HCT116 (cell line): ENCODE measurements around the gene TUB. TPM values are rescaled to one million over a fixed set of nuclear protein-coding genes. Genes with fewer than 3 reads are reported as not detected.

Source experiments
- ATAC-seq: fragments of 200-7000 bp; cut with Tn5 transposase; 2 replicates; pipeline ENCODE4 v1.9.1; 2020; ENCODE audit warnings: mild to moderate bottlenecking, moderate library complexity
- BruUV-seq: library from RNA; stranded (reverse); fragments of 400-500 nt; replicated peaks from 2 replicates; lab custom pipeline; 2021; lab: Mats Ljungman, UMichigan
- CTCF ChIA-PET: fragments of 300-600 bp; sonication (Branson Sonifier 250); formaldehyde crosslinking; loops from one replicate; lab custom pipeline; 2021; ENCODE audit warnings: antibody characterized with exemption; lab: Charles Lee
- POLR2A ChIA-PET: fragments of 300-600, 350-600 bp; sonication (Branson Sonifier 250); formaldehyde crosslinking; loops from one replicate; lab custom pipeline; 2021; ENCODE audit warnings: antibody characterized with exemption; lab: Charles Lee
- RAD21 ChIA-PET, 2 experiments: fragments of 300-600 bp; sonication (Branson Sonifier 250); formaldehyde crosslinking; loops; one replicate each; lab custom pipeline; 2023; ENCODE audit warnings: low total read pairs in 2 of 2; ENCODE audit not compliant: uncharacterized antibody in 2 of 2, unreplicated experiment in 2 of 2, low non-redundant PET in 1 of 2; lab: Charles Lee
- DNase-seq: peaks from one replicate; pipeline ENCODE4 v3.0.0-alpha.2; 2010; ENCODE audit warnings: low read depth, low spot score
- H2AFZ ChIP-seq: fragments of 200-600 bp; shearing (Covaris generic), sonication (generic); 2 replicates; pipeline ENCODE4 v1.6.1; 2017; ENCODE audit warnings: low read depth, mixed run types, mixed read lengths, antibody characterized with exemption, low read length; ENCODE audit not compliant: poor library complexity, severe bottlenecking
- H3K27ac ChIP-seq: 2 replicates; pipeline ENCODE4 v1.5.1; 2012; ENCODE audit warnings: low read depth, low read length
- H3K27me3 ChIP-seq: fragments of 200-600 bp; sonication (generic); 2 replicates; pipeline ENCODE4 v1.6.1; 2016; ENCODE audit warnings: mixed run types, low read length, mixed read lengths; ENCODE audit not compliant: insufficient read depth
- H3K36me3 ChIP-seq, 2 experiments: fragments of 200-500 bp in 1 of 2; fragments of 200-600 bp in 1 of 2; sonication (Bioruptor generic) in 1 of 2; sonication (generic) in 1 of 2; 2 replicates each; pipeline versions ENCODE4 v1.5.1 to v1.6.1; 2014 to 2016; ENCODE audit warnings: low read length in 2 of 2, inconsistent platforms in 1 of 2, mixed read lengths in 1 of 2, mixed run types in 1 of 2; ENCODE audit not compliant: insufficient read depth in 2 of 2, control insufficient read depth in 1 of 2
- H3K4me1 ChIP-seq, 2 experiments: fragments of 200-600 bp in 1 of 2; sonication (generic) in 1 of 2; 2 replicates each; pipeline versions ENCODE4 v1.5.1 to v1.6.1; 2012 to 2017; ENCODE audit warnings: low read length in 2 of 2, inconsistent platforms in 1 of 2, mild to moderate bottlenecking in 1 of 2, mixed read lengths in 1 of 2, mixed run types in 1 of 2, moderate library complexity in 1 of 2; ENCODE audit not compliant: insufficient read depth in 2 of 2, control insufficient read depth in 1 of 2
- H3K4me2 ChIP-seq: fragments of 200-600 bp; sonication (generic); 2 replicates; pipeline ENCODE4 v1.6.1; 2017; ENCODE audit warnings: mixed run types, low read length, mixed read lengths
- H3K4me3 ChIP-seq, 2 experiments: fragments of 200-600 bp in 1 of 2; sonication (generic) in 1 of 2; replicated peaks in 1 of 2; 2 replicates each; pipeline ENCODE4 v1.5.1; 2011 to 2016; ENCODE audit warnings: low read length in 2 of 2, control low read depth in 1 of 2, low read depth in 1 of 2, mild to moderate bottlenecking in 1 of 2, mixed read lengths in 1 of 2, mixed run types in 1 of 2
- H3K79me2 ChIP-seq: fragments of 200-600 bp; sonication (generic); 2 replicates; pipeline ENCODE4 v1.6.1; 2017; ENCODE audit warnings: mild to moderate bottlenecking, mixed run types, low read length, moderate library complexity, mixed read lengths; ENCODE audit not compliant: insufficient read depth
- H3K9ac ChIP-seq: fragments of 200-600 bp; sonication (generic); 2 replicates; pipeline ENCODE4 v1.6.1; 2016; ENCODE audit warnings: low read length, mixed read lengths
- H3K9me2 ChIP-seq: fragments of 200-600 bp; sonication (generic), shearing (Covaris generic); 2 replicates; pipeline ENCODE4 v1.6.1; 2017; ENCODE audit warnings: mixed run types, mild to moderate bottlenecking, moderate library complexity; ENCODE audit not compliant: insufficient read depth
- H3K9me3 ChIP-seq, 2 experiments: fragments of 200-500 bp in 1 of 2; fragments of 200-600 bp in 1 of 2; sonication (Bioruptor generic) in 1 of 2; sonication (generic) in 1 of 2; 2 replicates each; pipeline ENCODE4 v1.6.1; 2014 to 2017; ENCODE audit warnings: low read length in 2 of 2, mixed read lengths in 2 of 2, inconsistent platforms in 1 of 2, low read depth in 1 of 2, mild to moderate bottlenecking in 1 of 2, mixed run types in 1 of 2, moderate library complexity in 1 of 2; ENCODE audit not compliant: control insufficient read depth in 1 of 2, insufficient read depth in 1 of 2
- H4K20me1 ChIP-seq: fragments of 200-600 bp; sonication (generic), shearing (Covaris generic); 2 replicates; pipeline ENCODE4 v1.6.1; 2017; ENCODE audit warnings: mixed run types, mild to moderate bottlenecking, moderate library complexity; ENCODE audit not compliant: insufficient read depth
- CBX3 ChIP-seq: IDR thresholded peaks from 2 replicates; pipeline ENCODE4 v1.6.1; 2012; ENCODE audit warnings: low read depth
- CEBPB ChIP-seq: IDR thresholded peaks from 2 replicates; pipeline ENCODE4 v1.6.1; 2012; ENCODE audit warnings: low read depth
- ELF1 ChIP-seq: IDR thresholded peaks from 2 replicates; pipeline ENCODE4 v1.6.1; 2012; ENCODE audit warnings: low read depth, borderline replicate concordance
- EZH2phosphoT487 ChIP-seq: fragments of 200-600 bp; IDR thresholded peaks from 2 replicates; pipeline ENCODE4 v1.6.1; 2018; ENCODE audit warnings: antibody characterized with exemption, borderline replicate concordance
- FOSL1 ChIP-seq: IDR thresholded peaks from 2 replicates; pipeline ENCODE4 v1.6.1; 2012; ENCODE audit warnings: low read depth
- JUND ChIP-seq: IDR thresholded peaks from 2 replicates; pipeline ENCODE4 v1.6.1; 2012
- POLR2A ChIP-seq: IDR thresholded peaks from 2 replicates; pipeline ENCODE4 v1.7.0; 2011; ENCODE audit warnings: borderline replicate concordance; ENCODE audit not compliant: insufficient read depth, insufficient read length; ENCODE audit errors: extremely low read depth
- RAD21 ChIP-seq: IDR thresholded peaks from 2 replicates; pipeline ENCODE4 v1.6.1; 2012; ENCODE audit warnings: low read depth, mild to moderate bottlenecking
- SIN3A ChIP-seq: IDR thresholded peaks from 2 replicates; pipeline ENCODE4 v1.6.1; 2012; ENCODE audit warnings: low read depth
- SP1 ChIP-seq: IDR thresholded peaks from 2 replicates; pipeline ENCODE4 v1.6.1; 2012; ENCODE audit warnings: low read depth
- SRF ChIP-seq: IDR thresholded peaks from 2 replicates; pipeline ENCODE4 v1.6.1; 2012; ENCODE audit warnings: low read depth
- YY1 ChIP-seq: IDR thresholded peaks from 2 replicates; pipeline ENCODE4 v1.6.1; 2011; ENCODE audit warnings: low read length, low read depth, moderate library complexity, mild to moderate bottlenecking; ENCODE audit not compliant: insufficient replicate concordance; ENCODE audit errors: extremely low read depth
- ZFX ChIP-seq: fragments of 450-650 bp; IDR thresholded peaks from 2 replicates; pipeline ENCODE4 v1.6.1; 2017
- ZNF274 ChIP-seq: fragments of 200-500 bp; sonication (Bioruptor generic); IDR thresholded peaks from 2 replicates; pipeline ENCODE4 v1.6.1; 2014; ENCODE audit warnings: mild to moderate bottlenecking, low read depth, low read length, inconsistent platforms
- intact Hi-C: fragments of 100-400 bp; cut with micrococcal nuclease; formaldehyde crosslinking; loops from 2 replicates; pipeline ENCODE4 v1.10.0; 2022
- total RNA-seq: library from RNA; stranded (reverse); gene quantifications from one replicate; pipeline ENCODE4 v1.2.1, GENCODE V29; 2021; ENCODE audit not compliant: unreplicated experiment
- TF ChIP-seq, protein P1 (sequence below): IDR thresholded peaks from 2 replicates; pipeline ENCODE4 v1.6.1; 2012
- TF ChIP-seq, protein P2 (sequence below): IDR thresholded peaks from 2 replicates; pipeline ENCODE4 v1.6.1; 2012
- TF ChIP-seq, protein P3 (sequence below), 3 experiments: fragments of 200-600 bp in 1 of 3; sonication (generic) in 1 of 3; IDR thresholded peaks in 2 of 3; conservative IDR thresholded peaks in 1 of 3; 2 replicates each; pipeline ENCODE4 v1.5.1; 2012 to 2017; ENCODE audit warnings: low read depth in 2 of 3, low read length in 2 of 3, antibody characterized with exemption in 1 of 3, borderline replicate concordance in 1 of 3, control low read depth in 1 of 3, mild to moderate bottlenecking in 1 of 3, mixed read lengths in 1 of 3, mixed run types in 1 of 3, moderate library complexity in 1 of 3; ENCODE audit not compliant: insufficient read depth in 1 of 3

Gene TUB
- total RNA-seq, 1 experiment from 2014 or later, result 0.02 TPM

DNA sequence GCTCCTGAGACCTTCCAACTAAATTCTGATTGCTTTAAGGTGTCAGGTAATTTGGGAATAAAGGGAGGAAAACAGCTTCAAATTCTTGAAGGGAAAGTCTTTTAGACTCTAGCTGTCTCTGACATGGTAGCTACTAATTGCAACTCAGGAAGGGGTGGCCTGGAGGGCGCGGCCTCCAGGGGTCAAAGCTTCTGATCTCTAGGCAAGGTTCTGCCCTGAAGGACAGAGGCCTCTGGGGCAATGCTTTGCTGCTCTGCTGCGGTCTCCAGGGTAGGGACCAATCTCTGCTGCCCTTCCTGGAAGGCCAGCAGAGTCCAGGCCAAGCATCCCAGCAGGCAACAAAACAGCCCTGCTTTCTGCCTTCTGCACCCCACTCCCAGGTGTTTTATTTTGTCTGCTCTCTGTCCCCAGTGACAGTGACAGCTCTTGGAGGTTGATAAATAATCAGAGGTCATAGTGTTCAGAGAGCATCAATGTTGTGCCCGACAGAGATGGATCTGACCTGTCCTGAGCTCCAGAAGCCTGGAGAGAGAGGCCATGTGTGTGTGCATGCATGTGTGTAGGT lies 1.8 kb upstream of the TUB start:
- no peaks in the 10 kb centered on the region for H3K36me3 ChIP-seq
- ATAC-seq, result no peak
- H2AFZ ChIP-seq, result no peak overlapping the region
- ChIA-PET CTCF (no interaction called here), POLR2A (no interaction called here), RAD21 (no interaction called here)
- no peaks in the 10 kb centered on the region; the same call in 1 of the 2 replicates for H3K9me2 ChIP-seq
- BruUV-seq, result no TSS peak
- H3K4me1 ChIP-seq, result no peaks in the 10 kb centered on the region
- intact Hi-C loops, result no loop called here
- 0 out of 2 replicates have a peak, but pooled peaks cover 7% of the 10 kb centered on the region for H3K27me3 ChIP-seq
- TF ChIP-seq SIN3A (no peak), SRF (no peak), ELF1 (no peak), CBX3 (no peak), EZH2phosphoT487 (no peak), RAD21 (no peak), JUND (no peak), ZFX (no peak), YY1 (no peak), CEBPB (no peak), POLR2A (no peak), FOSL1 (no peak), SP1 (no peak), ZNF274 (no peak)
- TF ChIP-seq, protein P1, sequence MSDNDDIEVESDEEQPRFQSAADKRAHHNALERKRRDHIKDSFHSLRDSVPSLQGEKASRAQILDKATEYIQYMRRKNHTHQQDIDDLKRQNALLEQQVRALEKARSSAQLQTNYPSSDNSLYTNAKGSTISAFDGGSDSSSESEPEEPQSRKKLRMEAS, result no peak
- TF ChIP-seq, protein P2, sequence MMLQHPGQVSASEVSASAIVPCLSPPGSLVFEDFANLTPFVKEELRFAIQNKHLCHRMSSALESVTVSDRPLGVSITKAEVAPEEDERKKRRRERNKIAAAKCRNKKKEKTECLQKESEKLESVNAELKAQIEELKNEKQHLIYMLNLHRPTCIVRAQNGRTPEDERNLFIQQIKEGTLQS, result no peak
- TF ChIP-seq, protein P3, sequence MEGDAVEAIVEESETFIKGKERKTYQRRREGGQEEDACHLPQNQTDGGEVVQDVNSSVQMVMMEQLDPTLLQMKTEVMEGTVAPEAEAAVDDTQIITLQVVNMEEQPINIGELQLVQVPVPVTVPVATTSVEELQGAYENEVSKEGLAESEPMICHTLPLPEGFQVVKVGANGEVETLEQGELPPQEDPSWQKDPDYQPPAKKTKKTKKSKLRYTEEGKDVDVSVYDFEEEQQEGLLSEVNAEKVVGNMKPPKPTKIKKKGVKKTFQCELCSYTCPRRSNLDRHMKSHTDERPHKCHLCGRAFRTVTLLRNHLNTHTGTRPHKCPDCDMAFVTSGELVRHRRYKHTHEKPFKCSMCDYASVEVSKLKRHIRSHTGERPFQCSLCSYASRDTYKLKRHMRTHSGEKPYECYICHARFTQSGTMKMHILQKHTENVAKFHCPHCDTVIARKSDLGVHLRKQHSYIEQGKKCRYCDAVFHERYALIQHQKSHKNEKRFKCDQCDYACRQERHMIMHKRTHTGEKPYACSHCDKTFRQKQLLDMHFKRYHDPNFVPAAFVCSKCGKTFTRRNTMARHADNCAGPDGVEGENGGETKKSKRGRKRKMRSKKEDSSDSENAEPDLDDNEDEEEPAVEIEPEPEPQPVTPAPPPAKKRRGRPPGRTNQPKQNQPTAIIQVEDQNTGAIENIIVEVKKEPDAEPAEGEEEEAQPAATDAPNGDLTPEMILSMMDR (IDR thresholded peaks at IDR 0.05 in 2 of 3, conservative IDR thresholded peaks at IDR 0.05 in 1 of 3; ENCODE audit: borderline replicate concordance in 1 of 3, insufficient read depth in 1 of 3, low read depth in 2 of 3, low read length in 2 of 3), result no peak
- no peak for DNase-seq
- no peak overlapping the region for H3K9ac ChIP-seq
- H3K4me2 ChIP-seq, result no peak overlapping the region
- no peak overlapping the region for H3K4me3 ChIP-seq
- no peak overlapping the region for H3K27ac ChIP-seq
- H3K9me3 ChIP-seq, result no peaks in the 10 kb centered on the region
- H4K20me1 ChIP-seq, result no peaks in the 10 kb centered on the region
- H3K79me2 ChIP-seq, result no peaks in the 10 kb centered on the region
